Esophagus squamous epithelium (tissue), 4 donors: ENCODE results near the gene CD44.

Source experiments
- CTCF ChIP-seq, 6 experiments: fragments of 450-650 bp in 4 of 6; fragments of 200-600 bp in 2 of 6; sonication (generic) in 2 of 6; IDR thresholded peaks; one replicate each; pipeline ENCODE4 v1.5.1; 2016 to 2019; ENCODE audit warnings: antibody characterized with exemption in 6 of 6, mild to moderate bottlenecking in 4 of 6, moderate library complexity in 4 of 6
- POLR2A ChIP-seq, 4 donors: fragments of 450-650 bp; IDR thresholded peaks; one replicate each; pipeline ENCODE4 v1.6.1; 2017; ENCODE audit warnings: antibody characterized with exemption in 4 of 4, mild to moderate bottlenecking in 4 of 4, moderate library complexity in 3 of 4

GRCh38 chr11:35171226-35171625, 32.3 kb downstream of the CD44 start:
- TF ChIP-seq CTCF (IDR thresholded peaks at IDR 0.05) (no peak), POLR2A (IDR thresholded peaks at IDR 0.05) (no peak)
